ENCODE measurements around the gene LGR4.

LGR4 gene

DNA sequence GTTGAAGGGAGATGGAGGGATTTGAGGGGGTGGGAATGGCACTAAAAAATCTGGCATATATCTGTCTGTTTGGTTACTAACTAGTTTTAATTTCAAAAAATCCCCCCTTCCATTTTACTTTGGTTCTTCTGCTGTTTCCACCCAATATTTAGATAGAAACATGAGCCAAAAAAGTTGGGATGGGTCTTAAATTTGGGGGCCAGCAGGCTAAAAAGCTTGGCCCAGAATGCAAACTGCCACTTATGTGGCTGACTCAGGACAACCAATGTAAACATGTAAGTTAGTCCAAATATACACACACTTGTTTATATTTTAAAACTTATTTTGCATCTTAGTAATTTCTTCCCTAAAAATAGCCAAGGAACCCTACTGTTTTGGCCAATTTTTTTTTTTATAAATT, 35.7 kb downstream of the LGR4 start:
- H3K27me3 Mint-ChIP-seq (ENCODE audit: low read depth, poor library complexity) = no peaks in the 10 kb centered on the region
- H3K9me3 Mint-ChIP-seq = peaks cover 4% of the 10 kb centered on the region
- TF ChIP-seq CTCF (IDR thresholded peaks at IDR 0.05) = no peak
- DNase-seq = no peak
- peaks cover 32% of the 10 kb centered on the region for H3K4me1 Mint-ChIP-seq
- peak overlapping the region; percentile 89 for H3K27ac Mint-ChIP-seq
- peaks cover 49% of the 10 kb centered on the region for H3K36me3 Mint-ChIP-seq (ENCODE audit: low read depth)
- H3K4me3 Mint-ChIP-seq = no peak overlapping the region

DNA sequence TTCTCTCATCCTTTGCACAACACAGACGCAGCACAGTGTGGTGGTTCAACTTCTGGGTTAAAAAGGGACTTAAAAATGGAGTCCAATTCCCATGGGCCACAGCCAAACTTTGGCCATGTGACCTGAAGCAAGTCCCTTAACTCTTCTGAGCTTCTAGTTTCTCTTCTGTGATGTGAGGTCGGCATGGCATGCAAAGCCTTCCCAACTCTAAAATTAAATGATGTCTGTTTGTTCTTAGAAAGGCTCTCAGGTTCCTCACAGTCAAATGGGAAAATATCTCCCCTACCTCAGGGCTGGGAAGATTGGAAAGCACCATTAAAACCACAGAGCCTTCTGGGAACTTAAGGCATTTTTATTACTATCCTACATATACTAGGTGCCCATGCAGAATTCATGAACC, 38.8 kb downstream of the LGR4 start:
- H3K4me1 Mint-ChIP-seq = peaks cover 24% of the 10 kb centered on the region
- no peak for DNase-seq
- H3K9me3 Mint-ChIP-seq = peaks cover 4% of the 10 kb centered on the region
- H3K36me3 Mint-ChIP-seq (ENCODE audit: low read depth) = peaks cover 22% of the 10 kb centered on the region
- TF ChIP-seq CTCF (IDR thresholded peaks at IDR 0.05) = no peak
- H3K27ac Mint-ChIP-seq = no peak overlapping the region
- no peak overlapping the region for H3K4me3 Mint-ChIP-seq
- H3K27me3 Mint-ChIP-seq (ENCODE audit: low read depth, poor library complexity) = no peaks in the 10 kb centered on the region

DNA sequence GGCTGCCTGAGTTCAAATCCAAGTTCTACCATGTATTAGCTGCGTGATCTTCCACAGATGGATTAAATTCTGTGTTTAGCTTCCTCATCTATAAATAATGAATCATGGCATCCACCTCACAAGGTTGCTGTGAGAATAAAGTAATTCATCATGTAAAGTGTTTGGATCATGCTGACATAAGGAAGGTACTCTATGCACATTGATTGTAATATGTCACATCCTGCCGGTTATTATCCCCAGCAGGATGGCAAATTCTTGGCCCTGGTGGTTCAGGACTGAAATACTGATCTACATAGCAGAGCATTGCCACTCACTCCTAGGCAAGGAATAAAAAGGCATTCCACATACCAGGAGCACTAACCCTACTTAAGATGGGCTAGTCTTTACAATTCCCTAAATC, 40.8 kb downstream of the LGR4 start:
- no peak for DNase-seq
- Mint-ChIP-seq H3K4me3 (no peak overlapping the region), H3K36me3 (ENCODE audit: low read depth) (peaks cover 24% of the 10 kb centered on the region), H3K4me1 (peaks cover 18% of the 10 kb centered on the region), H3K9me3 (peaks cover 4% of the 10 kb centered on the region), H3K27me3 (ENCODE audit: low read depth, poor library complexity) (no peaks in the 10 kb centered on the region), H3K27ac (no peak overlapping the region)
- TF ChIP-seq CTCF (IDR thresholded peaks at IDR 0.05) = no peak

- peaks cover 19% of the 10 kb centered on the region for H3K4me1 Mint-ChIP-seq
- H3K9me3 Mint-ChIP-seq = peaks cover 4% of the 10 kb centered on the region
- H3K4me3 Mint-ChIP-seq = no peak overlapping the region
- DNase-seq = no peak
- H3K36me3 Mint-ChIP-seq (ENCODE audit: low read depth) = peaks cover 29% of the 10 kb centered on the region
- H3K27me3 Mint-ChIP-seq (ENCODE audit: low read depth, poor library complexity) = no peaks in the 10 kb centered on the region
- no peak for TF ChIP-seq CTCF (IDR thresholded peaks at IDR 0.05)
- no peak overlapping the region for H3K27ac Mint-ChIP-seq
Measured at GRCh38 chr11:27429761-27430393, 42.7 kb downstream of the LGR4 start.

- no peak for DNase-seq
- H3K36me3 Mint-ChIP-seq (ENCODE audit: low read depth) = peaks cover 12% of the 10 kb centered on the region
- no peaks in the 10 kb centered on the region for H3K9me3 Mint-ChIP-seq
- peaks cover 30% of the 10 kb centered on the region for H3K4me1 Mint-ChIP-seq
- TF ChIP-seq CTCF (IDR thresholded peaks at IDR 0.05) = no peak
- H3K27me3 Mint-ChIP-seq (ENCODE audit: low read depth, poor library complexity) = no peaks in the 10 kb centered on the region
- peak overlapping the region; percentile 73 for H3K27ac Mint-ChIP-seq
- no peak overlapping the region for H3K4me3 Mint-ChIP-seq
Measured at GRCh38 chr11:27427183-27427980, 45.2 kb downstream of the LGR4 start.

Data from nephron progenitor cell (in vitro differentiated cells).